ENCODE data around the gene ATP5ME.

DNA sequence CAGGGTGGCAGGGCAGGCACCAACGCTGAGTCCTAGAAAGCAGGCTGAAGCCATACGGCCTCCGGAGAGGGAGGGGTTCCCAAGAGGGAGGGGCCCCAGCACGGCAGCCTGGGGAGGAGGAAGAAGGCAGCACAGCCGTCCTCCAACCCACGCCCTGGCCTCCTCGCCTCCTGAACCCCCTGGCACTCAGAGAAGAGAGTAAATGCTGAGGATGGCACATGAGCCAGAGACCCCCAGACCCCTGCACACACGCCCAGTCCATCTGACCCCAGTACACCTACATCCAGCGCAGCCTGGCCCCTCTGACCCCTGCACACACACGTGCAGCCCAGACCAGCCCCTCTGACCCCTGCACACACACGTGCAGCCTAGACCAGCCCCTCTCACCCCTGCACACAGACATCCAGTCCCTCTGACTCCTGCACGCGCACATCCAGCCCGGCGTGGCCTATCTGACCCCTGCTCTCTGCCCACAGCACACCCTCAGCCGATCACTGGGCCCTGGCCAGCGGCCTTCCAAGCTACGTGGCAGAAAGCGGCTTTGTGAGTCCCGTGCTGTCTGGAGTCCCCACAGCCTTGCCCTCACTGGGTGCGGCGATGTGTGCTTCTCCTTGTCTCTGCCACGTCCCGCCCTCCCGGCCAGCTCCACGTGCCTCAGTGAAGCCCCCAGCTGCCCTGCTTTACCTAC lies 18.5 kb downstream of the ATP5ME start:
- TF ChIP-seq, protein P1, sequence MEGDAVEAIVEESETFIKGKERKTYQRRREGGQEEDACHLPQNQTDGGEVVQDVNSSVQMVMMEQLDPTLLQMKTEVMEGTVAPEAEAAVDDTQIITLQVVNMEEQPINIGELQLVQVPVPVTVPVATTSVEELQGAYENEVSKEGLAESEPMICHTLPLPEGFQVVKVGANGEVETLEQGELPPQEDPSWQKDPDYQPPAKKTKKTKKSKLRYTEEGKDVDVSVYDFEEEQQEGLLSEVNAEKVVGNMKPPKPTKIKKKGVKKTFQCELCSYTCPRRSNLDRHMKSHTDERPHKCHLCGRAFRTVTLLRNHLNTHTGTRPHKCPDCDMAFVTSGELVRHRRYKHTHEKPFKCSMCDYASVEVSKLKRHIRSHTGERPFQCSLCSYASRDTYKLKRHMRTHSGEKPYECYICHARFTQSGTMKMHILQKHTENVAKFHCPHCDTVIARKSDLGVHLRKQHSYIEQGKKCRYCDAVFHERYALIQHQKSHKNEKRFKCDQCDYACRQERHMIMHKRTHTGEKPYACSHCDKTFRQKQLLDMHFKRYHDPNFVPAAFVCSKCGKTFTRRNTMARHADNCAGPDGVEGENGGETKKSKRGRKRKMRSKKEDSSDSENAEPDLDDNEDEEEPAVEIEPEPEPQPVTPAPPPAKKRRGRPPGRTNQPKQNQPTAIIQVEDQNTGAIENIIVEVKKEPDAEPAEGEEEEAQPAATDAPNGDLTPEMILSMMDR (IDR thresholded peaks at IDR 0.05), result no peak
- TF ChIP-seq POLR2A (IDR thresholded peaks at IDR 0.05), result no peak

Data from right lobe of liver (tissue), 4 donors.